Epidermal melanocyte (primary cell): ENCODE results near the gene JAK1.

ENCODE experiments used
- DNase-seq: peaks from one replicate; pipeline ENCODE4 v3.0.0; 2011; ENCODE audit warnings: low spot score; ENCODE audit not compliant: insufficient read length

Gene JAK1

GRCh38 chr1:64867266-64867665, 99.1 kb downstream of the JAK1 start:
- no peak for DNase-seq

DNA sequence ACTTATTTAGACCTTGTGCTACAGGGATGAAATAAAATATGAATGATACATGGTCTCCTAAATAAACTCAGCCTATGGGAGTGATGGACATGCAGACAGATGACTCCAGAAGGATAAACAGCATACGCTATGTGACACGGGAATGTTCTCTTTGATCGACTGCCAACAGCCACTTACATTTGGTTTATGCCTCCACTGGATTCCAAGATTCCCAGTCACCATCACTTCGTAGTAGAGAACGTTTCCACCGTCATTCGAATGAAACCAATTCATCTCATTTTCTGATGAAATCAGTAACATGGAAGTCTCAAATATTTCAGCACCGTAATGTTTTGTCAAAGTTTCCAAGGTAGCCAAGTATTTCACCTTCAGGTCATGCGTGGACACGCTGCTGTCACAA, 99.7 kb downstream of the JAK1 start:
- no peak for DNase-seq

DNA sequence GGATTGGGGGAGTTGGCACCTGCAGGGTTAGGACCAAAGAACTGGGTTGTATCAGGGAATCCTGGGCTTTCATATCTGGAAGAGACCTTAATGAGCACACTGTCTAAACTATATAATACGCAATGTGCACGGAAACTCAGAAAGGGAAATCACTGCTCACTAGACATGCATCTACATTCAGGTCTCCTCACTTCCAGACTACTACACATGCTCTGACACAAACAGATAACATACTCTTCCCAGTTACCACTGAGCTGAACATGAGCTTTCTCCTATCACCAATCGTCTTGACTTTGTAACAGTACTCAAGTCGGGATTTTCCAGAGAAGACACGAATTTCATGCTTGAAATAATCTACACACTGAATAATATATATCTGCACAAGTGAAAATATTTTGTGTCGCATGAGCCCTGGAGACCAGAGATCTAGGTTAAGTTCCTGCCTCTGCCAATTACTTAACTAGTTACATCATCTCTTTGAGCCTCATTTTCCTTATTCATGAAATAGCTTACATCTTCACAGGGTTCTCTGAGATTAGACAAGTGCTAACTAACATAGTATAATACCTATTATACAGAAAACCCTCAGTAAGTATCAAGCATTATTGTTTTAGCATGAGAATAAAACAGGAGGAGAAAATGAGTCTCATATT, 101.1 kb downstream of the JAK1 start:
- no peak for DNase-seq

- no peak for DNase-seq
Observed at GRCh38 chr1:64864018-64864940, 102.1 kb downstream of the JAK1 start.

DNA sequence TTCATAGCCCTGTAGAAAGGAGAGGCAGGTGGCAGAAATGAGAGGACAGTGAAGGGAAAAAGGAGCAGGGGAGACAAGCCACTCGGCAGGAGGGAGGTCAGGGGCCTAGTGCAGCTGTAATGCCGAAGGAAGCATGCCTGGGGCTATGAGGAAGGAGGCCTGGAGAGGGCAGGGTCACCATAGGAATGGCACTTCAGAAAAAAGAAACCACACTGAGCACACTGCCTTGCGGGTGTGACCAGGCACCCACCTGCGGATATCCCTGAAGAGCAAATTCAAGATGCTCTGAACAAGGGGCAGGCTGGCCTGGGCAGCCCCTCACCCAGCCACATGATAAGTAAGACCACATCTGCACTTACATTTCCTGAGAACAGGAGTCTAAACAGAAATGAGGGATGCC, 104.7 kb downstream of the JAK1 start:
- no peak for DNase-seq

GRCh38 chr1:64857347-64857746, 109.0 kb downstream of the JAK1 start:
- DNase-seq = no peak

GRCh38 chr1:64856553-64856952, 109.8 kb downstream of the JAK1 start:
- DNase-seq = no peak

- no peak for DNase-seq
Observed at GRCh38 chr1:64855557-64855956, 110.8 kb downstream of the JAK1 start.

- no peak for DNase-seq
Observed at GRCh38 chr1:64854674-64855073, 111.7 kb downstream of the JAK1 start.

- no peak for DNase-seq
Observed at GRCh38 chr1:64851664-64852063, 114.7 kb downstream of the JAK1 start.

- no peak for DNase-seq
Observed at GRCh38 chr1:64850846-64851245, 115.5 kb downstream of the JAK1 start.

DNA sequence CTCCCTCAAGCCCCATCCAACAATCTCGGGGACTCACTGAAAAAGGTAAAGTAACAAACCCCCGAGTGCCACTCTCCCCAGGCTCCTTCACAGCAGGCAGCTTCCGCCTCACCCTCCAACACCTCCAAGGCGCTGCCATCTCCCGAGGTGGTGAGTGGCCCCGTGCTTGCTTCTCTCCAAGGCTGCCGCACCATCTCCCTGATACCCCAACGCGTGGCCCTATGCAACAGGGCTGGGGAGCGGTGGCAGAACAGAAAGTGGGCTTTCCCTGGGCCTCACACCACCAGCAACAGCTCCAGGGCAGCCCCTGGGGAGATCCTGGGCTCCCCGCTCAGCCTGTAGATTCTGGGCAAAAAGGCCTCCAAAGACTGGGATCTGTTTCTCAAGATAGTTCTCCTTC, 116.4 kb downstream of the JAK1 start:
- DNase-seq = no peak

DNA sequence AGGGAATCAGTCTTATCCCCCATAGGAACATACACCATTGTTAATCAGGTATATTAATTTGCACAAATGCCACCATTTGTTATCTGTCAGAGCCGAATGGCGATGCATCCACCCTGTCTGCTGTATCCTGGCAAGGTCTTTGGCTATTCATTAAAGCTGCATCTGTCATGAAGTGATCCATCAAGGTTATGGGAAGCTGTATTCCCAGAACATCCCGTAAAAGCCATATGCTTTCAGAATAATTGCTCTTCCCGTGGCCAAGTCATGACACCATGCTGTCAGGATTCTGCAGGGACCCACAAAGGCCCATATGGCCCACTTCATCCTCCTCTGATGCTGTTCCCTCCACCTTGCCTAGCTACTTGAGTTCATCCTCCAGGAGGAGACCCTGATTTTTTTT, 117.5 kb downstream of the JAK1 start:
- no peak for DNase-seq

GRCh38 chr1:64848136-64848535, 118.2 kb downstream of the JAK1 start:
- no peak for DNase-seq

- no peak for DNase-seq
Observed at GRCh38 chr1:64847666-64848065, 118.7 kb downstream of the JAK1 start.

DNA sequence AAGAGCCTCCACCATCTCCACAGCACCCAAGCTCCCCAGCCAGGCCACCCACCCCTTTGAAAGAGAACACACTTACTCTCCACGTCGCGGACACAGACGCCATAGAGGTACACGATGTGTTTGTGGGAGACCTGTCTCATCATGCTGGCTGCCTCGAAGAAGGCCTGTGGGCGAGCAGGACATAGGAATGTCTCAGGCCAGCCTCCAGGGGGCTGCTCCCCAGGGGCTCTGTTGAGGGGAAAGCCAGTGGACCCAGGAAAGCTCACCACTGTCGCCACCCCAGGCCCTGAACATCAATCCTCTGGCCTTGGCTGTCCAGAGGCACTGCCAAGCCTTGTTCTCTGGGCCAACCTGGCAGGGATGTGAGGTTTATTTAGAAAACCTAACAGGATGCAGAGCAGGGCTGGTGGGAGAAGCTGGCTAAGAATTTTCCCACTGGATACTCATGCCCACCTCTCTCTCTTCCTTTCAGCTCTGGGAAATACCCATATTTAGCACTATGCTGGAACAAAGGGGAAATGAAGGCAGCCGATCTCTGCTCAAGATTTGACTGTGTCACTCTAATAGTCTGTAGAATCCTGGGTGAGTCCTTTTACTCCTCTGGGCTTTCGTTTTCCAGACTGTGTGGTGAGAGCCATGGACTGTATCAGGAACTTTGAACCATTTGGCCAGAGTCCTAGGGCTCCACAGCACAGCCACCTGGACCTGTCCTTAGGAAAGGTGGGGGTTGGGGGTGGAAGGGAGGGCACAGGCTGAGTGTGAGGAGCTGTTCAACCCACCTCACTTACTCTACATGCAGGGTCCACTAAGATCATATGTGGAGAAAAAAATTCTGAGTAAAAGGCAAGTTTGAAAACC, 119.5 kb downstream of the JAK1 start:
- no peak for DNase-seq

DNA sequence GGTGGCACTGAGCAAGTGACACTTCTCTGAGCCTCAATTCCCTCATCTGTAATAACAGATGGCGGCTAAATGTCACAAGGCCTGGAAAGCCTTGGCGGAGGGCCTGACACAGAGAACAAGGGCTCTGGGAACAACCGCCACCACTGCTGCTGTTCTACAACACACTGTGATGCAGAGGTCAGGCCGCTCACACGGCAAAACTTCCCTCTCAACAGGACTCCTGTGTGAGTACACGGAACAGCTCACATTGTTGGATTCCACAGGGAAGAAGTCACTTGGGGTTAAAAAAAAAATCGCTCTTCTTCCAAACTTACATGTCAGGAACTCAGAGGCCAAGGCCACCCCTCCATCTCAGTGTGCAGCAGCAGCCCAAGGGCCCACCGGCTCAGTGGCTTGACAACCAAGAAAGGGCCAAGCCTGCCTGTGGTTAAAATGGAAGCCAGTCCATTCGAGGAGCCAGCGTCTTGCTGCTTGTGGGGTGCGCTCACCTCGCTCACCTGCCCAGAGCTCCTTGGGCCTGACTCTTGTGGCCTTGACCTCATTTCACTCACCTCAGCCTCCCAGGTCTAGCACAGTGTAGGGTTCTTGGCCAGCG, 120.4 kb downstream of the JAK1 start:
- DNase-seq = no peak

- no peak for DNase-seq
Observed at GRCh38 chr1:64844609-64845008, 121.7 kb downstream of the JAK1 start.

GRCh38 chr1:64844175-64844574, 122.2 kb downstream of the JAK1 start:
- no peak for DNase-seq

DNA sequence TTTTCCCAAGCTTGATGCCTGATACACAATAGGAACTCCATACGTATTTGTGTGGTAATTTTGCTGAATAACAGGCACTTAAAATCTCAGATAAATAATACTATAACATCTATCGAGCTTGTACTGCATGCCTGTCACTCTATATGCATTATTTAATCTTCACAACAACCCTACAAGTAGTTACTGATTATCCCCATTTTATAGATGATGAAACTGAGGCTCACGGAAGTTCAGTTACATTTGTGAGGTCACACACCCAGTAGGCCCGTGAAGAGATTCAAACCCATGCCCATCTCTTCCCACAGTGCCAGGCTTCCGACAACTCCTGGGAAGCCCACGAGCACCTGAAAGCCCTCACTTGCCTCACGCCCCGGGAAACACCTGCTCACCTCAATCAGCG, 122.7 kb downstream of the JAK1 start:
- no peak for DNase-seq

- DNase-seq = no peak
Observed at GRCh38 chr1:64842224-64842623, 124.1 kb downstream of the JAK1 start.
